Ascending aorta (tissue), 2 donors: ENCODE results near the gene PKD1L1. TPM values are rescaled to one million over a fixed set of nuclear protein-coding genes. Genes with fewer than 3 reads are reported as not detected.

Experiments
- DNase-seq, 2 donors: peaks; one replicate each; pipeline ENCODE4 v3.0.0-alpha.2; 2019; ENCODE audit warnings: low spot score in 2 of 2
- H3K27ac ChIP-seq, 2 donors: fragments of 200-600 bp; sonication (generic); one replicate each; pipeline ENCODE4 v1.5.1; 2016 to 2017; ENCODE audit warnings: mild to moderate bottlenecking in 1 of 2
- H3K27me3 ChIP-seq: fragments of 200-600 bp; sonication (generic); one replicate; pipeline ENCODE4 v1.5.1; 2017
- H3K36me3 ChIP-seq, 2 donors: fragments of 200-600 bp; sonication (generic); one replicate each; pipeline ENCODE4 v1.5.1; 2016
- H3K4me1 ChIP-seq, 2 donors: fragments of 200-600 bp; sonication (generic); one replicate each; pipeline ENCODE4 v1.5.1; 2016 to 2017; ENCODE audit warnings: mild to moderate bottlenecking in 1 of 2
- H3K4me3 ChIP-seq, 2 donors: fragments of 200-600 bp; sonication (generic); one replicate each; pipeline ENCODE4 v1.5.1; 2016 to 2017; ENCODE audit warnings: mild to moderate bottlenecking in 1 of 2
- H3K9me3 ChIP-seq, 2 donors: fragments of 200-600 bp; sonication (generic); one replicate each; pipeline ENCODE4 v1.5.1; 2016
- CTCF ChIP-seq, 3 experiments: fragments of 200-600 bp in 2 of 3; fragments of 450-650 bp in 1 of 3; sonication (generic) in 2 of 3; IDR thresholded peaks; one replicate each; pipeline ENCODE4 v1.5.1; 2016 to 2019; ENCODE audit warnings: antibody characterized with exemption in 3 of 3, mild to moderate bottlenecking in 1 of 3, moderate library complexity in 1 of 3
- intact Hi-C: fragments of 100-400 bp; cut with DNase I; formaldehyde crosslinking; loops from one replicate; pipeline ENCODE4 v1.15.1; 2023
- total RNA-seq: library from RNA; depleted of rRNA; stranded (reverse); fragments of >200 nt; gene quantifications from one replicate; pipeline ENCODE4 v1.1.0, GENCODE V29; 2016

Gene PKD1L1
- total RNA-seq, 1 donor from 2014 or later, result 1.1 TPM

DNA sequence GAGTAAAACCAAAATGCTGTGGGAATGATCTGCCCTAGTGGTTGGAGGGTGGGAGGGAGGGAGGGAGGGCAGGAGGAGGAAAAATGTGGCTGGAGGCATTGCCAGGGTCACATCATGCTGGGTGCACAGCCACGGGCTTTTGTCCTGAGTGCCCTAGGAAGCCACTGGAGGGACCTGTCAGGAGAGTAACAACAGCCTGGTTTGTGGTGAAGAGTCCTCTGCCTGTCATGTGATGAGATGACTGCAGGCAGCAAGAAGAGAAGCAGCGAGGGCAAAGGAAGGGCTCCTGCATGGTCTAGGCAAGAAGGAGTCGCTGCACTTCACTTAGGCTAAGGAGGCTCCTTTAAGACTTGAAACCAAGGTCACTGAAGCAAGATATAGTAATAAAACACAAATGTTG is 65.6 kb downstream of the PKD1L1 start:
- no peaks in the 10 kb centered on the region for H3K9me3 ChIP-seq
- peak in 1 of 2 donors; percentile 25 for DNase-seq
- H3K36me3 ChIP-seq, result no peaks in the 10 kb centered on the region

GRCh38 chr7:47881256-47881655 is 67.0 kb downstream of the PKD1L1 start:
- Histone ChIP-seq H3K4me1 (no peaks in the 10 kb centered on the region), H3K27me3 (no peaks in the 10 kb centered on the region), H3K27ac (no peak overlapping the region), H3K36me3 (no peaks in the 10 kb centered on the region), H3K9me3 (no peaks in the 10 kb centered on the region), H3K4me3 (no peak overlapping the region)
- TF ChIP-seq CTCF (IDR thresholded peaks at IDR 0.05), result no peak
- peak in 1 of 2 donors; percentile 19 for DNase-seq
- intact Hi-C loops, result no loop called here

More for the DNA sequence above, 65.6 kb downstream of the PKD1L1 start:
- TF ChIP-seq CTCF (IDR thresholded peaks at IDR 0.05), result no peak
- no peaks in the 10 kb centered on the region for H3K4me1 ChIP-seq
- no peaks in the 10 kb centered on the region for H3K27me3 ChIP-seq
- intact Hi-C loops, result no loop called here
- H3K4me3 ChIP-seq, result no peak overlapping the region
- no peak overlapping the region for H3K27ac ChIP-seq

DNA sequence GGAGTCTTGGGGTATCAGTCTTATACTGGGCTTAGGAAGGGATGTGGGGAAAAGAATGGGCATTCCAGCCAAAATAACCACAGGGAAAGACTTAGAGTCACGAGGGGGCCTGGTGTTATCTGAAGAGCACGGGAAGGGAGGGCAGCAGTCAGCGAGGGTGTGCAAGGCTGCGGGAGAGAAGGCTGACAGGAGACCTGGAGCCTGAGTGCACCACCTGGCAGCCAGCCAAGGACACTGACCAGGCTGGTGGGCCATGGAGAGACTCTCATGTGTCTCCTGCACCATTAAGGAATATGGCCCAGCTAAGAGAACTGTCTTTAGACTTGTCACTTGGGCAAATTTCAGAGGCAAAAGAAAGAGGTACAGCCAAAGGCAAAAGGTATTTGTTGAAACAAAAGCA is 69.6 kb downstream of the PKD1L1 start:
- Histone ChIP-seq H3K9me3 (no peaks in the 10 kb centered on the region), H3K4me3 (no peak overlapping the region), H3K27me3 (no peaks in the 10 kb centered on the region), H3K27ac (no peak overlapping the region), H3K4me1 (no peaks in the 10 kb centered on the region), H3K36me3 (no peaks in the 10 kb centered on the region)
- DNase-seq, result peak in 1 of 2 donors; percentile 42
- TF ChIP-seq CTCF (IDR thresholded peaks at IDR 0.05), result no peak
- intact Hi-C loops, result no loop called here

- no peak for TF ChIP-seq CTCF (IDR thresholded peaks at IDR 0.05)
Observed at GRCh38 chr7:47877336-47877735, 70.9 kb downstream of the PKD1L1 start.

DNA sequence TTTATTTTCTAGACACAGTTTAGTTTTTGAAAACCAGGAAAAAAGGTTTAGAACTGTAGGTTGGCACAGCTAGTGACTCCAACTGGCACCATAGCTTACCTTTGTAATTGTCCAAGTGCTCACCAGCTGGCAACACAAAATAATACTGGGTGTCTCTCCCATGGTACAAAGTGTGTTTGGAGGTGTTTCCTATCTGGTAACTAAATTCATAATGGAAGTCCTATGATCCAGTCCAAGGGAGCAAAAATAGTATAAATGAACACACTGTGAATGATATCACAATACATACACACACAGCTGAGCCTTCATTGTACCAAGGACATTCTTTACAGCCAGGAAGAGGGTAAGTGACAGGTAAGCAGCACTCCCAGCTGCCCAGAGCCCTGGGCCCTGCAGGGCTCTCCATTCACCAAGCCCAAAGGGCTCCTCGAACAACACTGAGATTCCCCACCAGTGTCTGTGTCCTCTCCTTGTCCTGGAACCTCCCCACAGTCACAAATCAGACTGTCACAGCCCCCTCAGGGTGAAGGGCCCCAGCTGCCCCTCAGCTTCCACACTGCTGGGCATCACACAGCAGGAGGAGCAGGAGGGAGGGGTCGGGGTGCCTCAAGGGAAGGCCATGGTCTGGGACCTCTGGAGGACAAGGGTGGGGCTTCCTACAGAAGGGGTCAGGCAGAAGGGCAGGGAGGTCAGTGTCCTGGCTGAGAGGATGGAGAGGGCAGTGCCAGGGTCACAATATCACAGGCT is 72.1 kb downstream of the PKD1L1 start:
- Histone ChIP-seq H3K27ac (no peak overlapping the region), H3K4me1 (no peaks in the 10 kb centered on the region), H3K36me3 (no peaks in the 10 kb centered on the region), H3K4me3 (no peak overlapping the region), H3K9me3 (no peaks in the 10 kb centered on the region), H3K27me3 (no peaks in the 10 kb centered on the region)
- intact Hi-C loops, result no loop called here
- DNase-seq, result no peak
- no peak for TF ChIP-seq CTCF (IDR thresholded peaks at IDR 0.05)

More at GRCh38 chr7:47877336-47877735, 70.9 kb downstream of the PKD1L1 start:
- no peak overlapping the region for H3K4me3 ChIP-seq
- no peaks in the 10 kb centered on the region for H3K4me1 ChIP-seq
- no peak overlapping the region for H3K27ac ChIP-seq
- no peaks in the 10 kb centered on the region for H3K27me3 ChIP-seq
- H3K9me3 ChIP-seq, result no peaks in the 10 kb centered on the region
- no peak for DNase-seq
- intact Hi-C loops, result no loop called here
- no peaks in the 10 kb centered on the region for H3K36me3 ChIP-seq
